Liver (tissue), 9 donors: ENCODE measurements around the gene ZAP70. TPM values are rescaled to one million over a fixed set of nuclear protein-coding genes. Genes with fewer than 3 reads are reported as not detected.

Experiments
- DNase-seq: peaks from one replicate; pipeline ENCODE4 v3.0.0-alpha.2; 2017; ENCODE audit warnings: low spot score
- H3K27ac ChIP-seq, 2 donors: one replicate each; pipeline ENCODE4 v1.7.0; 2013; ENCODE audit warnings: inconsistent platforms in 2 of 2, low read length in 2 of 2, control low read depth in 1 of 2, low read depth in 1 of 2, mild to moderate bottlenecking in 1 of 2
- H3K27me3 ChIP-seq, 4 donors: one replicate each; pipeline versions ENCODE4 v1.6.1 to v1.7.0; 2013; ENCODE audit warnings: low read length in 3 of 4, inconsistent platforms in 1 of 4, mild to moderate bottlenecking in 1 of 4, moderate library complexity in 1 of 4; ENCODE audit not compliant: control insufficient read depth in 4 of 4, insufficient read depth in 4 of 4
- H3K36me3 ChIP-seq, 4 donors: one replicate each; pipeline versions ENCODE4 v1.6.1 to v1.7.0; 2013; ENCODE audit warnings: low read length in 3 of 4, mild to moderate bottlenecking in 3 of 4, low read depth in 1 of 4, moderate library complexity in 1 of 4; ENCODE audit not compliant: control insufficient read depth in 4 of 4, insufficient read depth in 3 of 4
- H3K4me1 ChIP-seq, 4 donors: one replicate each; pipeline versions ENCODE4 v1.6.1 to v1.7.0; 2013; ENCODE audit warnings: low read length in 3 of 4, mild to moderate bottlenecking in 3 of 4, moderate library complexity in 1 of 4; ENCODE audit not compliant: control insufficient read depth in 4 of 4, insufficient read depth in 4 of 4
- H3K4me3 ChIP-seq, 3 donors: one replicate each; pipeline versions ENCODE4 v1.6.1 to v1.7.0; 2013; ENCODE audit warnings: low read length in 3 of 3, control low read depth in 1 of 3, low read depth in 1 of 3, mild to moderate bottlenecking in 1 of 3
- H3K9ac ChIP-seq, 2 donors: one replicate each; pipeline ENCODE4 v1.7.0; 2013; ENCODE audit warnings: low read length in 2 of 2, mild to moderate bottlenecking in 2 of 2, moderate library complexity in 2 of 2, control low read depth in 1 of 2, low read depth in 1 of 2
- H3K9me3 ChIP-seq, 4 donors: one replicate each; pipeline versions ENCODE4 v1.6.1 to v1.7.0; 2013; ENCODE audit warnings: low read length in 3 of 4; ENCODE audit not compliant: control insufficient read depth in 4 of 4
- ATF3 ChIP-seq: IDR thresholded peaks from 2 replicates; pipeline ENCODE4 v1.6.1; 2016; ENCODE audit warnings: antibody characterized with exemption
- CTCF ChIP-seq: fragments of 150-350 bp; IDR thresholded peaks from 2 replicates; pipeline ENCODE4 v1.5.1; 2017; ENCODE audit warnings: improper control_type of control experiment, low read depth, low read length; ENCODE audit not compliant: missing input control
- EGR1 ChIP-seq, 2 donors: IDR thresholded peaks; 2 replicates each; pipeline ENCODE4 v1.6.1; 2016 to 2018; ENCODE audit warnings: antibody characterized with exemption in 2 of 2, low read depth in 2 of 2
- FOXA2 ChIP-seq: IDR thresholded peaks from 2 replicates; pipeline ENCODE4 v1.6.1; 2016; ENCODE audit warnings: antibody characterized with exemption
- GABPA ChIP-seq, 2 donors: IDR thresholded peaks in 1 of 2; conservative IDR thresholded peaks in 1 of 2; 2 replicates each; pipeline ENCODE4 v1.6.1; 2016; ENCODE audit warnings: antibody characterized with exemption in 2 of 2, mild to moderate bottlenecking in 1 of 2, moderate library complexity in 1 of 2
- HNF4A ChIP-seq, 2 donors: conservative IDR thresholded peaks; 2 replicates each; pipeline ENCODE4 v1.6.1; 2016; ENCODE audit warnings: antibody characterized with exemption in 2 of 2, mild to moderate bottlenecking in 2 of 2
- HNF4G ChIP-seq: IDR thresholded peaks from 2 replicates; pipeline ENCODE4 v1.6.1; 2016; ENCODE audit warnings: antibody characterized with exemption
- RAD21 ChIP-seq, 2 donors: IDR thresholded peaks; 2 replicates each; pipeline ENCODE4 v1.6.1; 2016; ENCODE audit warnings: antibody characterized with exemption in 2 of 2, mild to moderate bottlenecking in 2 of 2
- REST ChIP-seq: IDR thresholded peaks from 2 replicates; pipeline ENCODE4 v1.6.1; 2016; ENCODE audit warnings: antibody characterized with exemption, mild to moderate bottlenecking
- SP1 ChIP-seq: IDR thresholded peaks from 2 replicates; pipeline ENCODE4 v1.6.1; 2018; ENCODE audit warnings: antibody characterized with exemption, mild to moderate bottlenecking
- TAF1 ChIP-seq: conservative IDR thresholded peaks from 2 replicates; pipeline ENCODE4 v1.6.1; 2016; ENCODE audit warnings: antibody characterized with exemption, mild to moderate bottlenecking
- YY1 ChIP-seq: IDR thresholded peaks from 2 replicates; pipeline ENCODE4 v1.6.1; 2016; ENCODE audit warnings: antibody characterized with exemption, mild to moderate bottlenecking
- WGBS: extraction: QIAGEN DNeasy Blood & Tissue Kit; methylation state at CpG from one replicate; pipeline ENCODE4 v1.1.7; 2013; 5-methylcytosine and 5-hydroxymethylcytosine counted together
- polyA plus RNA-seq, 2 donors: library from polyadenylated mRNA; stranded (reverse) in 1 of 2; unstranded in 1 of 2; fragments of 200-250 nt in 1 of 2; fragments of >200 nt in 1 of 2; fragmentation: Nextera tagmentation in 1 of 2; extraction: Ambion mirVana in 1 of 2; gene quantifications; one replicate each; pipeline versions ENCODE4 v1.2.1 to v1.2.3, GENCODE V29; 2013 to 2015
- total RNA-seq, 2 donors: library from RNA; depleted of rRNA; stranded (reverse); fragments of >200 nt; gene quantifications; one replicate each; pipeline ENCODE4 v1.2.3, GENCODE V29; 2014
- TF ChIP-seq, protein P1 (sequence below): IDR thresholded peaks from 2 replicates; pipeline ENCODE4 v1.6.1; 2016; ENCODE audit warnings: antibody characterized with exemption
- donor health status: healthy.
- donor health status: healthy.
- donor health status: healthy.
- donor health status: healthy.
- donor health status: healthy.

ZAP70 gene
- total and polyA plus RNA-seq, 4 donors: 1.2 to 4.9 (median 1.4) TPM

GRCh38 chr2:97714950-97715652, 1.7 kb downstream of the ZAP70 start:
- no peak overlapping the region for H3K9ac ChIP-seq
- TF ChIP-seq REST (no peak), SP1 (no peak), TAF1 (no peak), GABPA (IDR thresholded peaks at IDR 0.05 in 1 of 2, conservative IDR thresholded peaks at IDR 0.05 in 1 of 2) (no peak), YY1 (no peak), RAD21 (IDR thresholded peaks at IDR 0.05) (no peak), EGR1 (IDR thresholded peaks at IDR 0.05; ENCODE audit: low read depth in 2 of 2) (no peak), HNF4A (conservative IDR thresholded peaks at IDR 0.05) (no peak), ATF3 (no peak), FOXA2 (no peak)
- DNase-seq: no peak
- H3K9me3 ChIP-seq: no peaks in the 10 kb centered on the region
- WGBS: 85% methylated on average over 13 of the region's 13 CpGs
- H3K4me3 ChIP-seq: no peak overlapping the region
- no peaks in the 10 kb centered on the region for H3K4me1 ChIP-seq
- H3K27me3 ChIP-seq: no peaks in the 10 kb centered on the region
- H3K27ac ChIP-seq: no peak overlapping the region
- no peaks in the 10 kb centered on the region for H3K36me3 ChIP-seq

GRCh38 chr2:97715951-97716694, 2.7 kb downstream of the ZAP70 start:
- 81% methylated on average over 9 of the region's 9 CpGs for WGBS
- no peak overlapping the region for H3K27ac ChIP-seq
- no peaks in the 10 kb centered on the region for H3K27me3 ChIP-seq
- no peaks in the 10 kb centered on the region for H3K4me1 ChIP-seq
- no peak for DNase-seq
- H3K36me3 ChIP-seq: no peaks in the 10 kb centered on the region
- H3K9me3 ChIP-seq: no peaks in the 10 kb centered on the region
- no peak overlapping the region for H3K9ac ChIP-seq
- TF ChIP-seq, protein P1, sequence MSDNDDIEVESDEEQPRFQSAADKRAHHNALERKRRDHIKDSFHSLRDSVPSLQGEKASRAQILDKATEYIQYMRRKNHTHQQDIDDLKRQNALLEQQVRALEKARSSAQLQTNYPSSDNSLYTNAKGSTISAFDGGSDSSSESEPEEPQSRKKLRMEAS: no peak
- TF ChIP-seq CTCF: no peak
- no peak for TF ChIP-seq HNF4G
- TF ChIP-seq REST: no peak
- no peak overlapping the region for H3K4me3 ChIP-seq
